Measurements from ENCODE around the gene TMEM33. TPM values are rescaled to one million over a fixed set of nuclear protein-coding genes. Genes with fewer than 3 reads are reported as not detected.

The TMEM33 gene
- total RNA-seq, 1 experiment from 2014 or later, result 70.3 TPM

DNA sequence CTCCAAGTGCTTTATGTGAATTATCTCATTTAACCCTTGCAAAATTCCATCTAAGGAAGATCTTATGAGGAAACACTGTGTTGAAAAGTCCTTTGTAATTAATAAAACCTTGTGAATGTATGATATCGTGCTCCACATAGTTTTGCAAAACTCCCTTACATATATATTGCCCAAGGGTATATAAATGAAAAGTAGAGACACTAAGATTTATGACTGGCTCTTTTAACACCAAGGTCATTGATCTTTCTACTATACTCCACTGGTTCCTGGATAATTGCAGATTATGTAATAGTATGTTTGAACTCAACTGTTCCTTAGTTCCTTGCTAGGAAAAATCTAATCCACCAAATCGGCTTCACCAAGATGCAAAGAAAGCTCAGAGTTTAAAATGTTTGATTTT lies 48.0 kb upstream of the TMEM33 start:
- TF ChIP-seq EZH2phosphoT487 (IDR thresholded peaks at IDR 0.05; ENCODE audit: borderline replicate concordance, low read length) (no peak), EZH2 (IDR thresholded peaks at IDR 0.05; ENCODE audit: low read length, unreplicated experiment) (no peak)
- TF ChIP-seq, protein P1, sequence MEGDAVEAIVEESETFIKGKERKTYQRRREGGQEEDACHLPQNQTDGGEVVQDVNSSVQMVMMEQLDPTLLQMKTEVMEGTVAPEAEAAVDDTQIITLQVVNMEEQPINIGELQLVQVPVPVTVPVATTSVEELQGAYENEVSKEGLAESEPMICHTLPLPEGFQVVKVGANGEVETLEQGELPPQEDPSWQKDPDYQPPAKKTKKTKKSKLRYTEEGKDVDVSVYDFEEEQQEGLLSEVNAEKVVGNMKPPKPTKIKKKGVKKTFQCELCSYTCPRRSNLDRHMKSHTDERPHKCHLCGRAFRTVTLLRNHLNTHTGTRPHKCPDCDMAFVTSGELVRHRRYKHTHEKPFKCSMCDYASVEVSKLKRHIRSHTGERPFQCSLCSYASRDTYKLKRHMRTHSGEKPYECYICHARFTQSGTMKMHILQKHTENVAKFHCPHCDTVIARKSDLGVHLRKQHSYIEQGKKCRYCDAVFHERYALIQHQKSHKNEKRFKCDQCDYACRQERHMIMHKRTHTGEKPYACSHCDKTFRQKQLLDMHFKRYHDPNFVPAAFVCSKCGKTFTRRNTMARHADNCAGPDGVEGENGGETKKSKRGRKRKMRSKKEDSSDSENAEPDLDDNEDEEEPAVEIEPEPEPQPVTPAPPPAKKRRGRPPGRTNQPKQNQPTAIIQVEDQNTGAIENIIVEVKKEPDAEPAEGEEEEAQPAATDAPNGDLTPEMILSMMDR (conservative IDR thresholded peaks at IDR 0.05; ENCODE audit: low read depth, low read length), result no peak
- POLR2A ChIA-PET (ENCODE audit: unreplicated experiment), result no interaction called here
- peaks cover 15% of the 10 kb centered on the region for H3K4me1 ChIP-seq (ENCODE audit: insufficient read depth, low read length)
- no peak for ATAC-seq
- no peaks in the 10 kb centered on the region for H4K20me1 ChIP-seq (ENCODE audit: low read length)
- no TSS peak for BruUV-seq (replicated peaks)
- H2AFZ ChIP-seq (ENCODE audit: low read length), result no peak overlapping the region
- peaks cover 3% of the 10 kb centered on the region; the same call in 1 of the 2 replicates for H3K27me3 ChIP-seq (ENCODE audit: low read length)
- no peak overlapping the region for H3K4me3 ChIP-seq (ENCODE audit: low read length)
- H3K36me3 ChIP-seq (ENCODE audit: low read depth, low read length), result no peaks in the 10 kb centered on the region
- intact Hi-C loops (cut with micrococcal nuclease), result loop anchor here (10.0 kb wide), 1 partner anchor 602 kb away; no protein-coding TSS in a partner anchor
- DNase-seq, result no peak
- H3K4me2 ChIP-seq (ENCODE audit: low read length), result no peak overlapping the region
- H3K27ac ChIP-seq (ENCODE audit: low read length), result no peak overlapping the region
- no peaks in the 10 kb centered on the region for H3K9me2 ChIP-seq (replicated peaks; ENCODE audit: low read length)
- H3F3A ChIP-seq (ENCODE audit: low read length, unreplicated experiment), result no peaks in the 10 kb centered on the region
- CTCF ChIA-PET, result no interaction called here
- H3K79me2 ChIP-seq (ENCODE audit: low read length), result no peaks in the 10 kb centered on the region
- no peaks in the 10 kb centered on the region for H3K9me3 ChIP-seq (ENCODE audit: low read length)
- no peak overlapping the region for H3K9ac ChIP-seq (ENCODE audit: low read length)

DNA sequence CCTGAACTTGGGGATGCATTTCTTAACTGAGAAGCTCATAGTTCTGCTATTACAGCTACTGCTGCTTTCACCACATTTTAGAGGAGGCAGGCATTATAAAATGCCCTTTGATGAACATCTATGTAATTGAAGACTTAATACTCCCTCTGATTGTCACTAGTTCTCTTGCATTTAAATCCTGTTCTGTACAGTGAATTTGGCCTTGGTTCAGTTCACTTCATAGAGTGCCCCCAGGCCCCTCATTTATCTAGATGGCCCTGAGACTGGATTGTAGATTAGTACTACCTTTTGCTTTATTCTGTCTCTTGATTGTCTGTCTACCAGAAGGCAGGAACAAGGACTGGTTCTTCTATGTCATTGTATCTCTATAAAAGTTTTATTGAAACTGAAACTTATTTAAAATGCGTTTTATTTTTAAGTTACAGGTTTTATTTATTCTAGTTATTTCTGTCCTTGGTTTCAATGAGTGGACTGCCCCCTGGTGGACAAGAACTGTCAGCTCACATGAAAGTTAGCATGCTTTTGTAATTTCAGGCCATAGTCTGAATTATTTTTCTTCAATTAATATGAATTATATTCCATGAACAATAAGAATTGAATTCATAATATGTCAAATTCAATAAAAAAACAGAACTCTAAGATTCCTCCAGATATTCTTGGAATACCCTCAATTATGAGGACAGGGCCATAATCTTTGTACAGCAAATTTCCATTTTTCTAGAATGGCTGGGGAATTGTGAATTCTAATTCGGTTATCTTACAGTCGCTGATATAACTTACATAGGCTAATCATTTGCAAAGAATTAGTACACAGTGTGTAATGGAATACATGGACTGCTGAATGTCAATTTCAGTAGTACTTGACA lies 47.2 kb upstream of the TMEM33 start:
- H3K36me3 ChIP-seq (ENCODE audit: low read depth, low read length), result no peaks in the 10 kb centered on the region
- ATAC-seq (no peak), DNase-seq (peak; percentile 62)
- no peak overlapping the region for H3K4me3 ChIP-seq (ENCODE audit: low read length)
- intact Hi-C loops (cut with micrococcal nuclease), result loop anchor here (1.0 to 10.0 kb wide), 2 partner anchors 195 to 603 kb away; no protein-coding TSS in a partner anchor
- no peaks in the 10 kb centered on the region for H3K9me2 ChIP-seq (replicated peaks; ENCODE audit: low read length)
- no peak for TF ChIP-seq EZH2 (IDR thresholded peaks at IDR 0.05; ENCODE audit: low read length, unreplicated experiment)
- TF ChIP-seq, protein P1 (conservative IDR thresholded peaks at IDR 0.05; ENCODE audit: low read depth, low read length), result peak; percentile 85
- no peaks in the 10 kb centered on the region for H3K27me3 ChIP-seq (ENCODE audit: low read length)
- H4K20me1 ChIP-seq (ENCODE audit: low read length), result no peaks in the 10 kb centered on the region
- H3K79me2 ChIP-seq (ENCODE audit: low read length), result no peaks in the 10 kb centered on the region
- H3K9me3 ChIP-seq (ENCODE audit: low read length), result no peaks in the 10 kb centered on the region
- no peak overlapping the region for H3K4me2 ChIP-seq (ENCODE audit: low read length)
- H2AFZ ChIP-seq (ENCODE audit: low read length), result no peak overlapping the region
- H3K4me1 ChIP-seq (ENCODE audit: insufficient read depth, low read length), result peaks cover 15% of the 10 kb centered on the region
- H3K9ac ChIP-seq (ENCODE audit: low read length), result no peak overlapping the region
- H3K27ac ChIP-seq (ENCODE audit: low read length), result no peak overlapping the region
- POLR2A ChIA-PET (ENCODE audit: unreplicated experiment), result interaction anchor here (0.6 kb wide), 1 partner anchor 362 kb away, joined by 5 read pairs; no protein-coding TSS in a partner anchor
- CTCF ChIA-PET, result interaction anchor here (0.7 kb wide), 1 partner anchor 206 kb away, joined by 3 read pairs; no protein-coding TSS in a partner anchor
- BruUV-seq (replicated peaks), result no TSS peak
- no peaks in the 10 kb centered on the region for H3F3A ChIP-seq (ENCODE audit: low read length, unreplicated experiment)

DNA sequence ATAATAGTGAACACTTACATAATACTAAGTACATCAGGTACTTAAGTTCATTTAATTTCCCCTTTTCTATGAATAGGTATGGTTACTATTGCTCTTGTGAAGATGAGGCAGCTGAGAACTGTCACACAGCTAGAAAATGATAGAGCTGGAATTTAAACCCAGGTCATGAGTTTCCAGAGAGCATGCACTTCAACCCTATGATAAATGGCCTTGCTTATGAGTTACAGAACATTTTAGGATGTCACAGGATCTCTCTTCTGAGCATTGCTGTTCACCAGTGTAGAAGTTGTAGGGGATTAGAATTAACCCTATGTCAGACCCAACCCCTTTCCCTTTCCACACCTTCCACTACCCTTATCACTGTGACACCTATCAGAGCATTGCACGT lies 46.5 kb upstream of the TMEM33 start:
- no peaks in the 10 kb centered on the region for H4K20me1 ChIP-seq (ENCODE audit: low read length)
- H3K36me3 ChIP-seq (ENCODE audit: low read depth, low read length), result no peaks in the 10 kb centered on the region
- no peaks in the 10 kb centered on the region for H3K79me2 ChIP-seq (ENCODE audit: low read length)
- no peak overlapping the region for H3K9ac ChIP-seq (ENCODE audit: low read length)
- H3K27ac ChIP-seq (ENCODE audit: low read length), result no peak overlapping the region
- POLR2A ChIA-PET (ENCODE audit: unreplicated experiment), result interaction anchor here (0.6 kb wide), 1 partner anchor 362 kb away, joined by 5 read pairs; no protein-coding TSS in a partner anchor
- H3F3A ChIP-seq (ENCODE audit: low read length, unreplicated experiment), result no peaks in the 10 kb centered on the region
- no TSS peak for BruUV-seq (replicated peaks)
- H2AFZ ChIP-seq (ENCODE audit: low read length), result no peak overlapping the region
- H3K4me2 ChIP-seq (ENCODE audit: low read length), result no peak overlapping the region
- H3K9me3 ChIP-seq (ENCODE audit: low read length), result no peaks in the 10 kb centered on the region
- intact Hi-C loops (cut with micrococcal nuclease), result loop anchor here (1.0 to 10.0 kb wide), 2 partner anchors 195 to 604 kb away; no protein-coding TSS in a partner anchor
- H3K27me3 ChIP-seq (ENCODE audit: low read length), result no peaks in the 10 kb centered on the region
- CTCF ChIA-PET, result interaction anchor here (0.5 to 0.7 kb wide), 2 partner anchors 207 to 456 kb away, joined by 3 to 4 read pairs; no protein-coding TSS in a partner anchor
- no peak overlapping the region for H3K4me3 ChIP-seq (ENCODE audit: low read length)
- no peak for TF ChIP-seq EZH2 (IDR thresholded peaks at IDR 0.05; ENCODE audit: low read length, unreplicated experiment)
- no peak for TF ChIP-seq EZH2phosphoT487 (IDR thresholded peaks at IDR 0.05; ENCODE audit: borderline replicate concordance, low read length)
- TF ChIP-seq, protein P1 (conservative IDR thresholded peaks at IDR 0.05; ENCODE audit: low read depth, low read length), result no peak
- H3K4me1 ChIP-seq (ENCODE audit: insufficient read depth, low read length), result peaks cover 15% of the 10 kb centered on the region
- H3K9me2 ChIP-seq (replicated peaks; ENCODE audit: low read length), result no peaks in the 10 kb centered on the region
- no peak for DNase-seq
- no peak for ATAC-seq

Measured in PC-3 (cell line).